Stimulated activated CD4-positive, alpha-beta T cell treated with anti-CD3 and anti-CD28 coated beads, Interleukin-1b, Interleukin-23, amount 100 ng/mL, for 1 hour (primary cell): ENCODE data around the gene JMY.
"Not testable (repeated sequence)": the region's sequence is repeated elsewhere in the genome, so short reads cannot be mapped to it uniquely, and the experiment has no call there.

Source experiments
- DNase-seq, 2 donors: peaks; one replicate each; pipeline ENCODE4 v3.0.0-alpha.2; 2020; ENCODE audit warnings: low read depth in 2 of 2

The JMY gene

GRCh38 chr5:79236970-79237739 lies 1.2 kb downstream of the JMY start:
- no peak for DNase-seq

GRCh38 chr5:79237740-79238560 lies 2.0 kb downstream of the JMY start:
- DNase-seq: no peak

- DNase-seq: no peak
Measured at GRCh38 chr5:79240561-79240960, 4.6 kb downstream of the JMY start.

GRCh38 chr5:79241535-79241979 lies 5.6 kb downstream of the JMY start:
- no peak for DNase-seq

- DNase-seq: no peak
Measured at GRCh38 chr5:79242242-79243039, 6.5 kb downstream of the JMY start.

GRCh38 chr5:79243224-79243623 lies 7.3 kb downstream of the JMY start:
- DNase-seq: no peak

GRCh38 chr5:79254067-79254466 lies 18.1 kb downstream of the JMY start:
- not testable (repeated sequence) for DNase-seq

GRCh38 chr5:79255786-79256557 lies 20.0 kb downstream of the JMY start:
- no peak for DNase-seq

GRCh38 chr5:79256563-79256962 lies 20.6 kb downstream of the JMY start:
- DNase-seq: no peak

- no peak for DNase-seq
Measured at GRCh38 chr5:79257314-79257713, 21.4 kb downstream of the JMY start.

- no peak for DNase-seq
Measured at GRCh38 chr5:79258801-79259200, 22.9 kb downstream of the JMY start.

GRCh38 chr5:79259383-79259782 lies 23.5 kb downstream of the JMY start:
- no peak for DNase-seq

- DNase-seq: no peak
Measured at GRCh38 chr5:79259810-79260209, 23.9 kb downstream of the JMY start.

GRCh38 chr5:79261897-79262296 lies 26.0 kb downstream of the JMY start:
- DNase-seq: no peak

GRCh38 chr5:79263290-79263689 lies 27.4 kb downstream of the JMY start:
- DNase-seq: no peak

- no peak for DNase-seq
Measured at GRCh38 chr5:79267180-79267579, 31.2 kb downstream of the JMY start.

- no peak for DNase-seq
Measured at GRCh38 chr5:79269733-79270166, 33.8 kb downstream of the JMY start.

GRCh38 chr5:79273341-79273740 lies 37.4 kb downstream of the JMY start:
- DNase-seq: no peak

- no peak for DNase-seq
Measured at GRCh38 chr5:79284846-79285245, 48.9 kb downstream of the JMY start.

- DNase-seq: no peak
Measured at GRCh38 chr5:79285285-79285684, 49.4 kb downstream of the JMY start.

GRCh38 chr5:79285833-79286232 lies 49.9 kb downstream of the JMY start:
- DNase-seq: no peak
